Hepatocyte (in vitro differentiated cells): ENCODE data around the gene OR10G3.

Source experiments
- CTCF ChIP-seq: fragments of 200-600 bp; sonication (generic); IDR thresholded peaks from 2 replicates; pipeline ENCODE4 v1.5.1; 2016; ENCODE audit warnings: antibody characterized with exemption, mild to moderate bottlenecking; ENCODE audit not compliant: poor library complexity
- EZH2 ChIP-seq: fragments of 200-600 bp; sonication (generic); IDR thresholded peaks from 2 replicates; pipeline ENCODE4 v1.6.1; 2016; ENCODE audit warnings: antibody characterized with exemption, mild to moderate bottlenecking, borderline replicate concordance
- EZH2phosphoT487 ChIP-seq: fragments of 200-600 bp; sonication (generic); IDR thresholded peaks from one replicate; pipeline ENCODE4 v1.6.1; 2018; ENCODE audit warnings: antibody characterized with exemption, mild to moderate bottlenecking, low read depth, moderate library complexity; ENCODE audit not compliant: unreplicated experiment, severe bottlenecking

DNA sequence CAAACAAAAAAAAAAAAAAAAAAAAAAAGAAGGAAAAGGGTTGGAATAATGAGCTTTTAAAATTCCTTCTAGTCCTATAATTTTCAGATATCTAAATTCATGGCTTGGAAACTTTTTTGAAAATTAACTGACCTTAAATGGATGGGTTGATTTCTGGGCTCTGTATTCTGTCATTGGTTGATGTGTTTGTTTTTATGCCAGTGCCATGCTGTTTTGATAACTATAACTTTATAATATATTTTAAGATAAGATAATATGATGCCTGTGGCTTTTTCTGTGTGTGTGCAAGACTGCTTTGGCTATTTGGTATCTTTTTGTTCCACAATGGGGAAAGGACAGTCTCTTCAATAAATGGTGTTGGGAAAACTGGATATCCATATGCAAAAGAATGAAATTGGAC is 7.3 kb downstream of the OR10G3 start:
- TF ChIP-seq CTCF (no peak), EZH2 (no peak), EZH2phosphoT487 (no peak)
